ENCODE results near the gene PTPRN2.
"Not testable (repeated sequence)": the region's sequence is repeated elsewhere in the genome, so short reads cannot be mapped to it uniquely, and the experiment has no call there.

PTPRN2 gene

GRCh38 chr7:158244430-158244829 is 343.2 kb downstream of the PTPRN2 start:
- DNase-seq: no peak

- DNase-seq: no peak
Observed at GRCh38 chr7:158241919-158242318, 345.7 kb downstream of the PTPRN2 start.

- no peak for DNase-seq
Observed at GRCh38 chr7:158240801-158241200, 346.8 kb downstream of the PTPRN2 start.

- DNase-seq: peak; percentile 100
Observed at GRCh38 chr7:158239290-158239981, 348.2 kb downstream of the PTPRN2 start.

- no peak for DNase-seq
Observed at GRCh38 chr7:158238616-158239289, 348.9 kb downstream of the PTPRN2 start.

GRCh38 chr7:158237672-158238335 is 349.8 kb downstream of the PTPRN2 start:
- peak; percentile 79 for DNase-seq

GRCh38 chr7:158236400-158236799 is 351.2 kb downstream of the PTPRN2 start:
- peak; percentile 40 for DNase-seq

- peak; percentile 49 for DNase-seq
Observed at GRCh38 chr7:158235862-158236261, 351.8 kb downstream of the PTPRN2 start.

- no peak for DNase-seq
Observed at GRCh38 chr7:158229945-158230344, 357.7 kb downstream of the PTPRN2 start.

GRCh38 chr7:158228986-158229385 is 358.6 kb downstream of the PTPRN2 start:
- DNase-seq: no peak

GRCh38 chr7:158228131-158228530 is 359.5 kb downstream of the PTPRN2 start:
- no peak for DNase-seq

GRCh38 chr7:158227258-158227984 is 360.2 kb downstream of the PTPRN2 start:
- DNase-seq: no peak

- no peak for DNase-seq
Observed at GRCh38 chr7:158216198-158216597, 371.4 kb downstream of the PTPRN2 start.

GRCh38 chr7:158209435-158209834 is 378.2 kb downstream of the PTPRN2 start:
- no peak for DNase-seq

GRCh38 chr7:158206341-158206740 is 381.3 kb downstream of the PTPRN2 start:
- no peak for DNase-seq

- no peak for DNase-seq
Observed at GRCh38 chr7:158204453-158204852, 383.2 kb downstream of the PTPRN2 start.

GRCh38 chr7:158203948-158204347 is 383.7 kb downstream of the PTPRN2 start:
- DNase-seq: not testable (repeated sequence)

GRCh38 chr7:158194365-158194900 is 393.2 kb downstream of the PTPRN2 start:
- no peak for DNase-seq

- DNase-seq: no peak
Observed at GRCh38 chr7:158193446-158193845, 394.2 kb downstream of the PTPRN2 start.

- no peak for DNase-seq
Observed at GRCh38 chr7:158192956-158193355, 394.7 kb downstream of the PTPRN2 start.

- no peak for DNase-seq
Observed at GRCh38 chr7:158192184-158192835, 395.3 kb downstream of the PTPRN2 start.

GRCh38 chr7:158191671-158192070 is 396.0 kb downstream of the PTPRN2 start:
- DNase-seq: no peak

- DNase-seq: no peak
Observed at GRCh38 chr7:158190756-158191155, 396.9 kb downstream of the PTPRN2 start.
